OCI-LY7 (cell line): Measurements from ENCODE around the gene FAM221B.

Experiments used
- CTCF ChIP-seq: fragments of 200-600 bp; sonication (generic); conservative IDR thresholded peaks from 2 replicates; pipeline ENCODE4 v1.5.1; 2014; ENCODE audit warnings: mild to moderate bottlenecking, antibody characterized with exemption, low read length, moderate library complexity, mixed read lengths
- EZH2phosphoT487 ChIP-seq: fragments of 200-600 bp; sonication (generic); IDR thresholded peaks from 2 replicates; pipeline ENCODE4 v1.6.1; 2018; ENCODE audit warnings: low read depth, borderline replicate concordance, mild to moderate bottlenecking, mixed run types, antibody characterized with exemption, low read length, moderate library complexity, mixed read lengths

- TF ChIP-seq CTCF = no peak
- TF ChIP-seq EZH2phosphoT487 = no peak
These were observed 35.1 kb downstream of the FAM221B start for GRCh38 chr9:35793461-35793860.
